GM19328 (cell line): ENCODE data around the gene SEMA3C.
"Not testable (repeated sequence)": the region's sequence is repeated elsewhere in the genome, so short reads cannot be mapped to it uniquely, and the experiment has no call there.

ENCODE experiments used
- ATAC-seq: cut with Tn5 transposase; IDR thresholded peaks from one replicate; pipeline ENCODE4 v1.9.1; 2021; ENCODE audit warnings: mild to moderate bottlenecking, moderate library complexity; ENCODE audit not compliant: unreplicated experiment

Gene SEMA3C

DNA sequence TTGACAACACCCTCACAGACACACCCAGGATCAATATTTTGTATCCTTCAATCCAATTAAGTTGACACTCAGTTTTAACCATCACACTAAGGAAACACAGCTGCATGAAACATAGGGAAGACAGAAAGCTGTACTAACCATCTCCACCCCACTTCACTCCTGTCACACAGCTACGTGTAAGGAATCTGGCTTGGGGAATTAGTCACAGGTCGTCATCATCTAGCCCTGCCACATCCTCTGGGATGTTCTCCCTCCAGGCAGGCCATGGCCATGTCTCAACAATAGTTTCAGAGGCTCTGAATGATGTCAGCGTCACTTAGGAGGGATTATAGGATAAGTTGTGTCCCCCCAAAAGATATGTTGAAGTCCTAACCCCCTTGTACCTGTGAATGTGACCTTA lies 10.8 kb upstream of the SEMA3C start:
- ATAC-seq: no peak

DNA sequence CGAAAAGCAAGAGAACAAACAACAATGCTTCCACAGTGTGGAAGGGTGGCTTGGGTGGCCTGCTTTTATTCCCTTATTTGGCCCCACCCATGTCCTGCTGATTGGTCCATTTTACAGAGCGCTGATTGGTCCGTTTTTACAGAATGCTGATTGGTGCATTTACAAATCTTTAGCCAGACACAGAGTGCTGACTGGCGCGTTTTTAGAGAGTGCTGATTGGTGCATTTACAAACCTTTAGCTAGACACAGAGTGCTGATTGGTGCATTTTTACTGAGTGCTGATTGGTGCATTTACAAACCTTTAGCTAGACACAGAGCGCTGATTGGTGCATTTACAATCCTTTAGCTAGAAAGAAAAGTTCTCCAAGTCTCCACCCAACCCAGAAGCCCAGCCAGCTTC lies 8.1 kb upstream of the SEMA3C start:
- ATAC-seq: not testable (repeated sequence)

DNA sequence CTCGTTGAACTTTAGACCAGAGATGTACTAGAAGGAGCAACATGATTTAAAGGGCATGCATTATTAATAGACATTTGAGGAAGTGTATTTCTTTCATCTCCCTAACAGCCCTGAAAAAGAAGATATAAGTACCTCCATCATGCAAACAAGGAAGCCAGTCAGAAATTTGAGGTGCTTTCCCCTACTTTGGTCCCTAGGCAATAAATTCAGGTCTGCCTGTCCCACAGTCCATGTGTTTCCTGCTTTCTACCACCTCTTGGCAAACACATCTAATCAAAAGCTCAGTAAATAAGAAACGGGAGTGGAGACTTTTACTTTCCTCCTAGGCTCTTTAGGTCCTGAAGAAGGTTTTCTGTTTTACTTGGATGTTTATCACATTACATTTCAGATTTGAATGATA lies 5.2 kb upstream of the SEMA3C start:
- ATAC-seq: no peak

DNA sequence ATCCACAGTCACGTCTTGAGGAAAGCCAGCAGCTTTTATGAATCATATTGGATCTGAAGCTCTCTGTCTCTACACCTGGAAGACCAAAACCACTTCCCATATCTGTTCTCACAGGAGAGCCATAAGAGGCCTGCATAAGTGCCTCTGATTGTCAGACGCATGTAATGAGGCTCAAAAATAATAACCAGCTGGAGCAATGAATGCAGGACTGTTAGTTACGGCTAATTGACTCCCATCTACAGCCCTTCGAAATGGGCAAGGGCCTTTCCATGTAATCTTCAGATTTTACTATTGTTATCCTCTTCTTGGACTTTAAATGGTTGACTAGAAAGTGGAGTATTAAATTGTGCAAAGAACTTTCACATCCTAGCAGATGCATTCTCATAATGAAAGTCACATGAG lies 4.4 kb upstream of the SEMA3C start:
- ATAC-seq: no peak

DNA sequence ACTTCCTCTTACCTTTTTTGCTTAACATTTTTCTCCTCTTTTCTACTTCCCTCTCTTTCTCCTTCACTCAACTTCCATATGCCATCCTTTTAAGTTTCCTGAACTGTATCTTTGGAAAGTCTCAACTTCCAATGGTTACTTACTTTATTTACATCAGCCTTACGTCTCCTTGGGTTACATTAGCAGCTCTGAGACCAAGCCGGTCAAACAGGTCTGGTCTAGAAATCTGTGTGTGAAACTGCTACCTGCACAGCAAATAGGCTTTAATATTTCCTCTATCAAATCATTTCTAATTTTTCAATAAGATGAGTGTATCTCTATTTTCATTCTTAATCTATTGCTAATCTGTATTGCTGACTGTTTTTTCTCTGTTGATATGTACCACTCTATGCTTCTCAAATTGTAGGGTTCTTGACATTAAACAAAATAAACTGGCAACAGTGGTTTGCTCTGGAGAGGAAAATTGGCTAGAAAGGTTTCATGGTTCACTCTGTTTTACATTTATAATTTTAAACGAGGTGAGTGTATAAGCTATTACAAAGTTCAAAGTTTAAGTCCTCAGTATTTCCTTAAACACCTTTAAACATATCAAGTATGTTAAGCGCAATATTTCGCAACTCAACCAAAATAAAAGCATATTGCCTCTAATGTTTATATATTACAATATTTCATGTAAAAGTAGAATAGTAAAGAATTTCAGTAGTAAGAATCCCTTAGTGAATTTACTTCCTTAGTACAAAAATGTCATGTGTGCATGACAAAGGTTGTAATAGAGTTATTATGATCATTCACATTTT lies 3.6 kb upstream of the SEMA3C start:
- no peak for ATAC-seq

DNA sequence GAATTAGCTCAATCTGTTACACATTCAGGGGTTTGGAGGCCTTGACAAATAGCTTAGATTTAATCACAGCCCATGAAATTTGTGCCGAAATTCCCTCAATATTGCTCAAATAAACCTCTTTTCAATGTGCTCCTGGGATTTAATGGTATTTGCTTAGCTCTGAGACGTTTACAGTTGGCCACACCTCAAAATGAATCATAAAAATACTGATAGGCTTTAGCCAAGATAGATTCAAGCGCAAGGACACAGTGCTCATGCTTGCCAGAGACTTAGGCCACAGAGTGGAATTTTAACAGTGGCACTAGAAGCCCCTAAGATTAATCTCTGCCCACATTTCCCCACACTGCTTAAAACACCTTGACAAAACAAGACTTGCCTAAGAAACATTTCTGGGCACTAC lies 2.3 kb upstream of the SEMA3C start:
- no peak for ATAC-seq

DNA sequence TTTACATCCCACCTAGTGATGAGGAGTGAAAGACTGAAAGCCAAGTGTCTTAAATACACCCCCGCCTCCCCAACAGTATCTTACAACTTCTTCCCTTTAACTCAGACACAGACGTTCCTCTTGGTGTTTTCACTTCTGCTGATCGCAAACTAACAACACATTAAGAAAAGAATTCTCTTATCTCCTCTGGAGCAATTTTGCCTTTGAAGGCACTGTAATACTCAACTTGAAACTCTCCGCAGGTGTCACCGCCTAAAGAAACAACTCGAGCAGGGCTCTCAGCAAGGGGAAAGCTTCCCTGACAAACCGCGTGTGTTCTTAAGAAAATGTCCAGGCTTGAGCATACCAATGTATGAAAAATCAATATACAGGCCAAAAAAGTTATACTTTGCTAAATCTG lies 452 bp downstream of the SEMA3C start:
- peak; percentile 51 for ATAC-seq

DNA sequence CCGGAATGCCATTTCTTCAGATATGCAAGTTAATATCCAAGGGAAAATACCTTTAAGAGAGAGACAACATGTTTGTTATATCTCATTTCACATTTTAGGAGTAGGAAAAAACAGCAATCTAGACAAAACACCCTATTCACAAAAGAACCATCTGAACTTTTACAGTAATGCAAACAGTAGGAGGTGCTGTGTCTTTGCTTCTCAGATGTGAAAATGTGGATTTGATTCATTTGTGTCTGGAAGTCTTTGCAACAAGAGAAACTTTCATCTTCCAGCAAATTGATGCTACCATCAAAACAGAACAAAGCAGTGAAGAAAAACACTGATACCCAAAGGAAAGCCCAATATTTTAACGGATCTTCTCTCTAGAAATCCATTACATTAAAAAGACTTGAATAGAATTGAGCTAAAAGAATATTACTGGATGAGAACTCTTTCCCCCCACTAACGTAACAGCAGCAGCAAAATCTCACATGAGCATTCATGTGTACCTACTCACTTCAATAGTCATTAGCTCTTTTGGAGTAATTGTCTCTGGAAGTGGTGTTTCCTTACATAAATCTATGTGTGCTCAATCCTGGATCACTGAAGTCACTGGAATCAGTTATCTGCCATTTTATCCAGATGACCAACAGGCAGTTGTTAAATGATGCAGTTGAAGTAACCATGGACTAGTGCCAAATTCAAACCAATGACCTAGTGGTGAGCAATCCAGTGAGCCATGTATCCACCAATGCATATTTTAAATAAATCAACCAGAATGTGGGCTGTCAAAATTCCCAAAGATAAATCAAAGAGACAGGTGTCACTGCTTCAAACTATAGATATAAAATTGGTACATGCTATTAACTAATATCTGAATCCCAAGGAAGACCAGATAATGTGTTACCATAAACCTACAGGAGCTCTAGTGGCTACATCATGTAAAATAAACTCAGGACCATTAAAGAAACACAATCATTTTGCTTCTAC lies 1.8 kb downstream of the SEMA3C start:
- no peak for ATAC-seq

DNA sequence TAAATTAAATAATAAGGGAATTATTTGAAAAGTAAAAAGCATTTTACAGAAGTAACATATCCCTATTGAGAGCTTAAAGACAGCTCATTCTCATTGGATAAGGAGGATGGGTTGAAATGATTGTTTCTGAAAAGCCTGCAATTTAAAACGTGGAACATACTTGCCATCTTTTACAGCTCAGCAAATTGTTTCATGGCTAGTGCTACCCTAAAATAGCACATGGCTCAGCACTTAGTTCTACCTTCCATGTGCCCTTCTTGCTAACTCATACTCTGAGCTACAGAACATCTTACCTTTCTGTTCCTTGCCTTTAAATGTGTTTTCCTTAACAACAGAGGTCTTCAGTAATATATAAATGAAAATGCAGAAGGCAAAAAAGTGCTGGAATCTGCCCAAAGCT lies 8.6 kb downstream of the SEMA3C start:
- no peak for ATAC-seq

DNA sequence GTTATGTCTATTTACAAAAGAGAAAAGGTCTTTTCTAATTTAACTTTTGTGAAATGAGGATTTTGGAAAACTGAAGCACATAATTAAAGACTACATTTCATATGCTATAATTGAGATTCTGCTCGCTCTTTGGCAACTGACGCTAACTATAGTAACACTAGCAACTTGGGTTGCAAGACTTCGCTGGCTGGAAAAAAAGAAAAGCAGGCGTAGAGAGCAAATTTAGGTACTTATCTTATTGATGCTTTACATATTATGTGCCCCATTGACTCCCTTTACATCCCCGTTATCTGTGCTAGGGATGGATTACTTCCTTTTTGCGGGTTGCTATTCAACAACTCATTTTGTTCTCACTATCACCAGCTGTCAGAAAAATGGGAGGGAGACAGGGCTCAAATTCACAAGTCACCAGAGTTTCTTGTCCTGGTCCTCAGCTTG lies 10.5 kb downstream of the SEMA3C start:
- ATAC-seq: no peak

DNA sequence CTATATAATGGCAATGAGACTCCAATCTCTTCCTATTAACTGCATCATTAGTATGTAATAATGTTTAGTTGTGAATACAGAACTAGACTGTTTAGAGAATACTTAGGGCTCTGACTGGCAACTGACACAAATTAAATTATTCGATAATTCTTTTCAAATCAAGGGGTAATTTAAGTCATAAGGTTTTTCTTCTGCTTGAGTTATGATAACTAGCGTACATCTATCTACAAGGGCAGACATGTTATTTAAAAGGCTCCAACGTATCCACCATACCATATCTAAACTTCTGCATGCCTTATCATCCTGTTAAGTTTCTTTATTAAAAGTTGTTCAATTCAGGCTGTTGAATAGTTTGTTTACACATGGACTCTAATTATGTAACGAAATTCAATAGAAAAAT lies 11.2 kb downstream of the SEMA3C start:
- ATAC-seq: no peak

DNA sequence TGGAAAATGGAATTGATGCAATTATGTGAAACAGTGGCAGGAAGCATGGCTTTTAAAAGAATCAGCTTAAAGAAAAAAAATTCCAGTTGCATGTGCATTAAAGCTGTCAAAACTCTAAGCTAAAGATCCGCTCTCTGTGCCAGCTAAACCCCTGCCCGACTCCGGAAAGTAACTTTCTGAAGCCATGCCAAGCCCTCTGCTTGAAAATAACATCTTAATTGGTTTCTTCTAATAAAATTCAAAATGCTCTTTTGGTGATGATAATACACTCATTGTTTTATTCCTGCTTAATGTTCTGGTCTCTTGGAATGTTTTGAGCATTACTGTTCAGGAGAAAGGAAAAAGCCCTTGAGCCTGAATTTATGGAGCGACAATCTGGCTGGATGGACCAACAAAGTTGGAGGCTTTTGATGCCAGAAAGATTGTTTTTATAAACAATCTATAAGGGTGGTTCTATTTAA lies 11.7 kb downstream of the SEMA3C start:
- no peak for ATAC-seq

DNA sequence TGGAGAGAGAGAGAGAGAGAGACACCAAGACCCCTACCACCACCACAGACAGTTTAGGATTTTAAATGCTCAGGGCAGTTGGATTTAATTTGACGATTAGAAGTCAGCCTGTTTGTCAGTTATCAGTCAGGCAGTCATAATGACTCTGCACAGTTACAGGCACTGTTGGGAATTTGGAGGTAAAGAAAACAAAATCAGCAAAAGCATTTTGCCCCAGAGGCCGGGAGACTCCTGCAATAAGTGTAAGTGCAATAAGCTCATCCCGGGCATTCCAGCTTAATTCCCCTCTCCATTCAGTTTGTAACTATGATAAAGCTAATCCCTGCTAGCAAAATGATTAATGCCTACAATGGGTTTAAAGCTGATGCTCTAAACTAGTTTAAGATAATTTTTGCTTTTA lies 13.5 kb downstream of the SEMA3C start:
- ATAC-seq: no peak

DNA sequence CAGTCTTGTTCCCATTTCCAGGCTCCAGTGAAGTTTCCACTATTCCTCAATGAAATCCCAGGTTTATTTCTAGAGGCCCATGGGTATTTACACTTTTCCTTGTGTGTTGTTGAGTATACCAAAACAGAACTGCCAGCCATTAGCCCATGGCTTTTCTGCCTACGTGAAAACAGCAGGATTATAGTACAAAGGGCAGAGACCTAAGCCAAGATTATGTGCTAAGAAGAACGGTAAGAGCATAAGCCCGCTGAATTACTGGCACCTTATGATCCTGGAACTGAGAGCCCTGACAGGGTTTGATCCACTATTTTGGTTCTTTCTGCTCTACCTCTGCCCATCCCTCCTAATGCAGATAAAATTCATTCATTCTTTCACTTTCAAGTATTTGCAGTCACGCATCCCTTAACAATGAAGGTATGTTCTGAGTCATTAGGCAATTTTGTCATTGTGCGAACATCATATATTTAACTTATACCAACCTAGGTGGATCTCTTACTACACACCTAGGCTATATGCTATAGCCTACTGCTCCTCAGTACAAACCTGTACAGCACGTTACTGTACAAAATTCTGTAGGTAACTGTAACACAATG lies 16.0 kb downstream of the SEMA3C start:
- no peak for ATAC-seq

DNA sequence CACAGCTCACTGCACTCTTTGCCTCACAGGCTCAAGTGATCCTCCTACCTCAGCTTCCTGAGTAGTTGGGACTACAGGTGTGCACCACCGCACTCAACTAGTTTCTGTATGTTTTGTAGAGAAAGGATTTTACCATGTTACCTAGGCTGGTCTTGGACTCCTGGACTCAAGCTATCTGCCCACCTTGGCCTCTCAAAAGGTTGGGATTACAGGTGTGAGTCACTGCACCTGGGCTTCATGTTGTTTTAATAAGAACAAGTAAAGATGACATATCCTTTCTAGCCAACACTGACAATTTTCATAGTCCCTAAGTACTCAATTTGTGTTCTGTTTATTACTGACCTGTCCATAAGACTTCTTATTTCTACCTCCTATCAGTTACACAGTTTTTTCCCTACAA lies 16.8 kb downstream of the SEMA3C start:
- no peak for ATAC-seq

DNA sequence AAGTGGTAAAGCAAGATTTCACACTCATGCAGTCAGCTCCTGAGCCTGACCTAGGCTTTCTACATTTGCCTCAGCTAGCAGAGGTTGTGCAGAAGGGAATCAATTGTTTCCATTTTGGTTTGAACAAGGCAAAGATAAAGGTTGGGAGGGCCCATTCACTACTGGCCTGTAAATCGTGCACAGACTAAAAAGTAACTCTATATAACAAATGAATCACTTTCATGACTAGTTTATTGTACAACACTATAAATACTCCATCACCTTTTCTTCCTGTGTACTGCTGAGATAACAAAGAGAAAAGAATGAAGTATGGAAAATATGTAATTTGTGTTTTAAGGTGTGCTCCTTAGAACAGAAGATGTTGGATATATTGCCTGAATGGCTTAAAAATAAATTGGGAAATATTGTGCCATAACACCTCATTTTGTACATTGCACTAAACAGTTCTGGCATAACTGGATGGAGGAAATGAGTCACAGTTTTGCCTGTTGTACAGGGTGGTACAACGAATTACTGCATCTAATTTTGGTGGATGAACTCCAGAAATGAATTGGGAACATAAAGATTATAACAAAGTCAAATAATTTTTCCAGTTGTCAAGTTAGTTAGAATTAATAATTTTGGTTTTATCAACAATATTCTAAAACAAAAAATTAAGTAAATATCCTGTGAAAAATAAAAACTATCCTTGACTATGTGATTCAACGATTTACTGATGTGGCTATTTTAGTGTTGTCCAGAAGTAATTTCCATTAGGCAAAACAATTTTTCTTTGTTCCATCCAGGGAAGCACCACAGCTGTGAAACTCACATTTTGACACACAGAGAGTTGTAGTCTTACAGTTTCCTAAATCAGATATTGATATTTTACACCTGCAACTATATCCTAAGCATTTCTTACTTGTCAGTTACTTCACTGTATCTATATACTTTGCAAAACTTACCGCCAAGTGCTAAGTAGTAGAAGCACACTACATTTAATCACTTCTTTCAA lies 18.0 kb downstream of the SEMA3C start:
- no peak for ATAC-seq

DNA sequence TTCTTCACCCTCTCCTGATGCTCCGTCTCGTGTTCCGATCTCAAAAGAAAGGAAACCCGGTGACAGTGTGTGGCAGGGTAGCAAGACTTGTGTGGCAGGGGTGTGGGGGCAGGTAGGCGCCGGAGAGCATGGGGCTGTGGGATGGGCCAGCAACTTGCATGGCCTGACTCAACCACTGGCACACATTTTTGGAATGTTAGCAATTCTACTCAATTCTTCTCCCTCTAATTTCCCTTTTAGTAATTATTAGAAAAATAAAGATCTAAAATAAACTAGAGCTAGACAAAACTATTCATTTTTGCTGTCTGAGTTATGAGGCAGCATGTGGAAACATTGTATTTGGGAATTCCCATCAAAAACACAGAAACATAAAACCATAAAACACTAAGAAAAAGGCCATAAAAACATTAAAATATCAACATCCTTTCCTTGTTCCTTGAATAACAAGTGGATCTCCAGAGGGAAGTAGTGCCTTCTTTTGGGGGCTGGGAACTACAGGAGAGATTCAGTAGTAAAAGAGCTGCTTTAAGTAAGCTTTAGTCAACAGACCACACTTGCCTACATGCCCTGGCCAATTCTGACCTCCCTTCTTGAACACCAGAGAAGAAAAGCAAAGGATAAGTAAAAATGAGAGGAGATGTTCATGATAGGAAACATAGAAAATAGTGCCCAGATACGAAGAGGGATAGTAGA lies 21.8 kb downstream of the SEMA3C start:
- no peak for ATAC-seq

DNA sequence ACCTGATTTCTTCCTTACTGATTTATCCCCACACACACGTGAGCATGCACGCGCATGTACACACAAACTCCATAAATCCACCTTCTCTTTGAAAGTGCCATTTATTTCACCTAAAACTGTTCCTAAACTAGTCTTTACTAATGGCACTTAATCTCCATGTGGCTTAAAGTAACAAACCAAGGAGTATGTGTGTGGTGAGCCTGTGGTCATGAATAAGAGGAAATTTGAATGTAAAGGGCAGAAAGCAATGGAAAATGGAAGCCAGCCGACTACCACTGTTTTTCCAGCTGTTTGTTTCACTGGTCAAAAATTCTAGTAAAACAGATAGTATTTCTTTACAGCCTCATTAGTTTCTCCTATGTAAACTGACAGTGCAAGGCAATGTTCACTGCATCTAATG lies 23.8 kb downstream of the SEMA3C start:
- ATAC-seq: no peak

DNA sequence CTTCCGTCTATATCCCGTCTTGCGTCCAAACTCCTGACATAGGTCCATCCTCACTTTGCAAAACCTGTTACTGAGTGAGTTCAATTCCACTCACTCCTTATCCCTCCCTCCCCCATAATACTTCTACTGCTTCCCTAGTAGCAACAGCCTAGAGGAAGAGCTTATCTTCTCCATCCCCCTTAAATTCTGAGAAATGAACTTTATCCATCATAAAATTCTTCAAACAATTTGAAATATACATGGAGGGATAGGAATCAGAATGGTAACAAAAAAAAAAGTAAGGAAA lies 27.6 kb downstream of the SEMA3C start:
- no peak for ATAC-seq
